Smooth muscle cell (in vitro differentiated cells): ENCODE measurements around the gene AGPAT4. TPM values are rescaled to one million over a fixed set of nuclear protein-coding genes. Genes with fewer than 3 reads are reported as not detected.
A peak's percentile ranks its signal among the peaks of the same experiment; 100 is the strongest.

Experiments used
- DNase-seq: peaks from one replicate; lab custom pipeline; 2025; ENCODE audit not compliant: unreplicated experiment; lab: John Stamatoyannopoulos, UW
- H2AFZ ChIP-seq: fragments of 200-600 bp; sonication (generic); 2 replicates; pipeline ENCODE4 v1.6.0; 2016; ENCODE audit warnings: antibody characterized with exemption, low read depth, mild to moderate bottlenecking
- H3F3A ChIP-seq: fragments of 200-600 bp; sonication (generic); 2 replicates; pipeline ENCODE4 v1.6.0; 2017; ENCODE audit warnings: antibody characterized with exemption, low read depth
- H3K27ac ChIP-seq: fragments of 200-600 bp; sonication (generic); 2 replicates; pipeline ENCODE4 v1.5.1; 2016; ENCODE audit warnings: low read depth, mild to moderate bottlenecking
- H3K27me3 ChIP-seq: fragments of 200-600 bp; sonication (generic); 2 replicates; pipeline ENCODE4 v1.6.1; 2016; ENCODE audit warnings: low read depth, mild to moderate bottlenecking
- H3K36me3 ChIP-seq: fragments of 200-600 bp; sonication (generic); 2 replicates; pipeline ENCODE4 v1.5.1; 2016; ENCODE audit warnings: low read depth
- H3K4me1 ChIP-seq: fragments of 200-600 bp; sonication (generic); 2 replicates; pipeline ENCODE4 v1.5.1; 2016; ENCODE audit warnings: low read depth
- H3K4me2 ChIP-seq: fragments of 200-600 bp; sonication (generic); 2 replicates; pipeline ENCODE4 v1.6.0; 2016; ENCODE audit warnings: mild to moderate bottlenecking
- H3K4me3 ChIP-seq: fragments of 200-600 bp; sonication (generic); 2 replicates; pipeline ENCODE4 v1.5.1; 2016; ENCODE audit warnings: mild to moderate bottlenecking
- H3K79me2 ChIP-seq: fragments of 200-600 bp; sonication (generic); 2 replicates; pipeline ENCODE4 v1.6.0; 2016; ENCODE audit warnings: low read depth, mild to moderate bottlenecking
- H3K9ac ChIP-seq: fragments of 200-600 bp; sonication (generic); 2 replicates; pipeline ENCODE4 v1.6.0; 2016; ENCODE audit warnings: low read depth
- H3K9me3 ChIP-seq: fragments of 200-600 bp; sonication (generic); replicated peaks from 2 replicates; pipeline ENCODE4 v1.5.1; 2016; ENCODE audit warnings: low read depth
- H4K20me1 ChIP-seq: fragments of 200-600 bp; sonication (generic); 2 replicates; pipeline ENCODE4 v1.6.0; 2016; ENCODE audit warnings: low read depth
- WGBS: methylation state at CpG from one replicate; pipeline ENCODE4 v1.1.7; 2016; ENCODE audit warnings: low lambda C conversion rate; 5-methylcytosine and 5-hydroxymethylcytosine counted together
- polyA plus RNA-seq: library from polyadenylated mRNA; unstranded; fragments of >200 nt; fragmentation: Nextera tagmentation; extraction: Ambion mirVana; gene quantifications from 2 replicates; pipeline ENCODE4 v1.2.1, GENCODE V29; 2016
- total RNA-seq: library from RNA; depleted of rRNA; stranded (reverse); fragments of >200 nt; gene quantifications from 2 replicates; pipeline ENCODE4 v1.2.3, GENCODE V29; 2014
- TF ChIP-seq, protein P1 (sequence below): fragments of 200-600 bp; sonication (generic); IDR thresholded peaks from 2 replicates; pipeline ENCODE4 v1.5.1; 2017; ENCODE audit warnings: borderline replicate concordance, mild to moderate bottlenecking, antibody characterized with exemption; ENCODE audit not compliant: insufficient read depth, poor library complexity, severe bottlenecking

The AGPAT4 gene
- total and polyA plus RNA-seq, 2 experiments from 2014 or later: 51.4 to 51.8 TPM

GRCh38 chr6:161259302-161259701, 14.6 kb downstream of the AGPAT4 start:
- Histone ChIP-seq H3K36me3 (peaks cover 6% of the 10 kb centered on the region), H3K4me3 (no peak overlapping the region), H3F3A (peaks cover 42% of the 10 kb centered on the region), H3K27me3 (no peaks in the 10 kb centered on the region), H2AFZ (no peak overlapping the region), H3K4me2 (no peak overlapping the region), H3K9ac (no peak overlapping the region), H3K79me2 (peaks cover 61% of the 10 kb centered on the region), H3K9me3 (no peaks in the 10 kb centered on the region), H4K20me1 (peaks cover 32% of the 10 kb centered on the region), H3K4me1 (peaks cover 36% of the 10 kb centered on the region), H3K27ac (peak overlapping the region; percentile 91)
- TF ChIP-seq, protein P1, sequence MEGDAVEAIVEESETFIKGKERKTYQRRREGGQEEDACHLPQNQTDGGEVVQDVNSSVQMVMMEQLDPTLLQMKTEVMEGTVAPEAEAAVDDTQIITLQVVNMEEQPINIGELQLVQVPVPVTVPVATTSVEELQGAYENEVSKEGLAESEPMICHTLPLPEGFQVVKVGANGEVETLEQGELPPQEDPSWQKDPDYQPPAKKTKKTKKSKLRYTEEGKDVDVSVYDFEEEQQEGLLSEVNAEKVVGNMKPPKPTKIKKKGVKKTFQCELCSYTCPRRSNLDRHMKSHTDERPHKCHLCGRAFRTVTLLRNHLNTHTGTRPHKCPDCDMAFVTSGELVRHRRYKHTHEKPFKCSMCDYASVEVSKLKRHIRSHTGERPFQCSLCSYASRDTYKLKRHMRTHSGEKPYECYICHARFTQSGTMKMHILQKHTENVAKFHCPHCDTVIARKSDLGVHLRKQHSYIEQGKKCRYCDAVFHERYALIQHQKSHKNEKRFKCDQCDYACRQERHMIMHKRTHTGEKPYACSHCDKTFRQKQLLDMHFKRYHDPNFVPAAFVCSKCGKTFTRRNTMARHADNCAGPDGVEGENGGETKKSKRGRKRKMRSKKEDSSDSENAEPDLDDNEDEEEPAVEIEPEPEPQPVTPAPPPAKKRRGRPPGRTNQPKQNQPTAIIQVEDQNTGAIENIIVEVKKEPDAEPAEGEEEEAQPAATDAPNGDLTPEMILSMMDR: no peak
- 97% methylated on average over 8 of the region's 8 CpGs for WGBS
- DNase-seq: no peak

- peak overlapping the region; percentile 73 for H3K4me2 ChIP-seq
- H3K9ac ChIP-seq: peak overlapping the region; percentile 8
- H3K4me3 ChIP-seq: no peak overlapping the region
- no peak overlapping the region for H2AFZ ChIP-seq
- TF ChIP-seq, protein P1: no peak
- H4K20me1 ChIP-seq: peaks cover 20% of the 10 kb centered on the region
- peaks cover 48% of the 10 kb centered on the region for H3F3A ChIP-seq
- H3K27ac ChIP-seq: peak overlapping the region; percentile 91
- H3K36me3 ChIP-seq: peaks cover 6% of the 10 kb centered on the region
- peaks cover 60% of the 10 kb centered on the region for H3K79me2 ChIP-seq
- no peaks in the 10 kb centered on the region for H3K9me3 ChIP-seq
- DNase-seq: no peak
- peaks cover 43% of the 10 kb centered on the region for H3K4me1 ChIP-seq
- H3K27me3 ChIP-seq: no peaks in the 10 kb centered on the region
- WGBS: 26% methylated on average over 8 of the region's 8 CpGs
These were observed 15.9 kb downstream of the AGPAT4 start for GRCh38 chr6:161257793-161258457.

GRCh38 chr6:161256407-161256806, 17.5 kb downstream of the AGPAT4 start:
- no peak for DNase-seq
- H3K36me3 ChIP-seq: peaks cover 6% of the 10 kb centered on the region
- no peak overlapping the region for H2AFZ ChIP-seq
- H3K4me1 ChIP-seq: peaks cover 43% of the 10 kb centered on the region
- peaks cover 7% of the 10 kb centered on the region for H4K20me1 ChIP-seq
- H3K9ac ChIP-seq: peak overlapping the region; percentile 58
- H3K27ac ChIP-seq: peak overlapping the region; percentile 91
- 27% methylated on average over 13 of the region's 13 CpGs for WGBS
- H3K79me2 ChIP-seq: peaks cover 61% of the 10 kb centered on the region
- peaks cover 48% of the 10 kb centered on the region for H3F3A ChIP-seq
- H3K27me3 ChIP-seq: no peaks in the 10 kb centered on the region
- no peak overlapping the region for H3K4me3 ChIP-seq
- TF ChIP-seq, protein P1: no peak
- H3K9me3 ChIP-seq: no peaks in the 10 kb centered on the region
- H3K4me2 ChIP-seq: peak overlapping the region; percentile 73

GRCh38 chr6:161255518-161255917, 18.3 kb downstream of the AGPAT4 start:
- Histone ChIP-seq H3K27ac (peak overlapping the region; percentile 91), H3K4me1 (peaks cover 43% of the 10 kb centered on the region), H3K79me2 (peaks cover 61% of the 10 kb centered on the region), H3K4me2 (peak overlapping the region; percentile 73), H3K27me3 (no peaks in the 10 kb centered on the region), H3K9me3 (no peaks in the 10 kb centered on the region), H3K36me3 (peaks cover 6% of the 10 kb centered on the region), H3F3A (peaks cover 48% of the 10 kb centered on the region), H2AFZ (no peak overlapping the region), H3K4me3 (no peak overlapping the region), H4K20me1 (no peaks in the 10 kb centered on the region), H3K9ac (peak overlapping the region; percentile 58)
- no peak for DNase-seq
- WGBS: 59% methylated on average over 6 of the region's 6 CpGs
- TF ChIP-seq, protein P1: no peak
